ENCODE results near the gene ABCB8.

The ABCB8 gene

DNA sequence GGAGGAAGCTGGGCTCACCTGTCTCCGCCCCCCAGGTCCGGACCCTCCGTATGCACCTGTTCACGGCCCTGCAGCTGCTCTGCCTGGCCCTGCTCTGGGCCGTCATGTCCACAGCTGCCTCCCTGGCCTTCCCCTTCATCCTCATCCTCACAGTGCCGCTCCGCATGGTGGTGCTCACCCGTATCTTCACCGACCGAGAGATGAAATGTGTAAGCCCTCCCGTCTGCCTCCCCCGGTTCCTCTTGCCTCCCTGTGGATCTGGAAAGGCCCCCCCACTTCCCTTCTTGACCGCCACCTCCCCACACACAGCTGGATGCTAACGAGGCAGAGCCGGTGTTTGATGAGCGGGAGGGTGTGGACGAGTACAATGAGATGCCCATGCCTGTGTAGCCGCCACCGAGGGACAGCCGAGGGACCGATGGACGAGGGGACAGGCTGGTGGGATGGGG lies 47.8 kb downstream of the ABCB8 start:
- DNase-seq, result no peak

DNA sequence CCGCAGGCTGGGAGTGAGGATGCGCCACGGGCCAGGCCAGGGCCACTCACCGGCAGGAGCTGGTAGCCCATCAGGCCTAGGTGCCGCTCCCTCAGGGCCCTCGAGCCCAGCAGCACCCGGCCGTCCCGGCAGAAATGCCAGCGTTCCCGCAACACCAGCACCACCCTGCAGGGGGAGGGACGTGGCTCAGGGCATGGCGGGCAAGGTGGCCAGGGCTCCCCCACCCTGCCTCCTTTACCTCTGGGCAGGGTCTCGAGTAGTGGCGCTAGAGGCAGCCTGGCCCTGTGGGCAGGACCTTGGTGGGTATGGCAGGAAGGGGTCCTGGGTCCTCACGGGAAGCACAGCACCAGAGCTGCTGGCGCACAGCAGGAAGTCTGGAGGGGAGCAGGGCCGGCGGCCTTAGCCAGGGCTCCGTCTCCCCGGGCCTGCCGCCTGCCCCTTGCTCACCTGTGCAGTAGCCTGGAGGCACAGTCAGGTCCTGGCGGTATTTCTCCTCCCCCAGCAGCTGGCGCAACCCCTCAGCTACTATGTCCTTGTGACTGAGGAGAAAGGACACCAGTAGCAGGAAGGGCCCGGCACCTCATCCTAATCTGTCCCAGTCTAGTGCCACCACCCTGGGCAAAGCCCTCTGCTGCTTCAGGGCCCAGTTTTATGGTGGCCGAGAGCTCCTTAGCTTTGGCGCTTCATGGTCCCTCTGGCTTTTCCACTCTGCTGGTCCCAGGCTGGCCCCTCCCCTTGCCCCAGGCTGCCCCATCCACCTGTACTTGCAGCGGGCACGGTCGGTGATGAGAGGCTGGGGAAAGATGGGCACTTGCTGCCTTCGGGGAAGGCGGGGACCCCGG lies 48.8 kb downstream of the ABCB8 start:
- no peak for DNase-seq

DNA sequence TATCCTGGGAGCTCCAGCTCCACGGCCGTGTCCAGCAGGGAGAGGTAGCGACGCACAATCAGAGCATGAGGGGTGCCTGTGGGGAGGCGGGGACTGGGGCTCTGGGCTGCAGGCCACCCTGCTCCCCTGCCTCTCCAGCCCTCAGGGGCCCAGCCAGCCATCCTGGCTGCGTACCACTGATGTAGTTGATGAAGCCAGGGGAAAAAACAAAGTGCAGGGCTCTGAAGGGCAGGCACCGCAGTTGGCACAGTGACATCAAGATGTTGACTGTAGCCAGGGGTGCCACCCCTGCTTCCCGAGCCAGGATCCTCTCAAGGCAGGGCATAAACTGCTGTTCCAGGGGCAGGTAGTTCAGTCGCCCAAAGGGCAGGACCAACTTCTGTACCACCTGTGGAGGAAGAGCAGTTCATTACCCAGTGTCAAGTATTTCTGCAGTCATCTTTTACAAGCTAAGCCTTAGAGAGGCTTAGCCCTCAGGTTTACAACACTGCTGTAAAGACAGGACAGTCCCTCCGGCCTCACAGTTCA lies 49.5 kb downstream of the ABCB8 start:
- no peak for DNase-seq

DNA sequence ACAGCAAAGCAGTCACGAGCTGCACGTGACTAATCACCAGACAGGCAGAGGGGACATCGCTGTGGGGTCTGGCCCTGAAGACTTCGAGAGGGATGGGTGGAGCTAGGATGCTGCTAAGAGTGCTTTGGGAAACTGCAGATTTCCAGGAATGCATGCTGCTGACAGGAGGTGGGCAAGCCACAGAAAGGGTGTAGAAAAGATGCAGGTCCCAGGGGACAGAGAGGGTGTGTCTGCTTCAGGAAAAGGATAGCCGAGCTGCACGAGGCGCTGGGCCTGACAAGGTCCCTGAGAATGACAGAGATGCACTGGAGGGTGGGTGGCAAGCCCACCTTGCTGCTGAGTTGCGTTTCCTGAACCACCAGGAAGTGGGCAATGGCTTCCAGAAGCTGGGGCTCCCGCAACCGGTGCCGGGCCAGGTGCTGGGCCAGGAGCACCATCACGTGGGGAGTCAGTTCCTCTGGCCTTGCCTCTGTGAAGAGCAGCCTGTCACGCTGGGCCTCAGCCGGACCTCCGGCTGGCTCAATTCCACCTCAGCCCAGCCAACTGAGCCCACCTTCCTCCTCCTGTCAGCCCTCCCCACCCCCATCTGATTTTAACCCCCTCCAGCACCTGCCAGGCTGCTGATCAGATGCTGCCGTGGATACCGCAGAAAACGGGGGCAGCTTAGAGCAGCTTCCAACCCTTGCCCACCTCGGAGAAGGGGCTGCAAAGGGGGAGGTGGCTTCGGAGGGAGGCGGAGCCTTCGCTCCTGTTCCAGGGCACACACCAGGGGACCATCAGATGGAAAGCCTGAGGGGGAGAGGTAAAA lies 50.2 kb downstream of the ABCB8 start:
- no peak for DNase-seq

DNA sequence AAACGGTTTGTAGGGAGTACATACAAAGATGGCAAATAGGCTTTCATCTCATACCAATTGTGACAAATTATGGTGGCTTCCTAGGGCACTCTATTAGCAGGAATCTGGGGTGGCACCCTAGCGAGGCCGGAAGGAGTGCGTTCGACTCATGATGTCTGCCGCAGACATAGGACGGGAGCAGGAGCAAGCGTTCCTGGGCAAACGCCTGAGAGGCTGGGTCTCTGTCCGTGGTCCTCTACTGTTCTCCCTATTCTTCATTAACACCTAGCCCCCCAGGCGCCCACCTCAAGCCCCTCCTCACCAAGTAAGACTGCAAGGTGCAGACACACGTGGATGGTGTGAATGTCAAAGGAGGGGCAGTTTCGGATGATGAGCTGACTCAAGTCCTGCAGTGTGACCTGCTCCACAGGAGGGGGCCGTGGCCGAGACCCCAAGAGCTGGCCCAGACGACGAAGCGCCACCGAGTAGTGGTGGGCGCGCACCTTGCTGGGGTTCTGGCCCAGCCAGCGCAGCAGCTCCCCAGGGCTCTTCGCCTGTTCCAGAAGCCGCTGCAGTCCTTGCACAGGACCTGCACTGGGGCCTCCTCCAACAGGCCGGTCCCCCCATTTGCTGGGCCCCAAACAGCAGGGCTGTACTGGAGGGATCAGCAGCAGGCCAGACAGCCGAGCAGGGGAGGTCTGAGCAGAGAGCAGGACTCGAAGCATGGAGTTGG lies 51.1 kb downstream of the ABCB8 start:
- no peak for DNase-seq

DNA sequence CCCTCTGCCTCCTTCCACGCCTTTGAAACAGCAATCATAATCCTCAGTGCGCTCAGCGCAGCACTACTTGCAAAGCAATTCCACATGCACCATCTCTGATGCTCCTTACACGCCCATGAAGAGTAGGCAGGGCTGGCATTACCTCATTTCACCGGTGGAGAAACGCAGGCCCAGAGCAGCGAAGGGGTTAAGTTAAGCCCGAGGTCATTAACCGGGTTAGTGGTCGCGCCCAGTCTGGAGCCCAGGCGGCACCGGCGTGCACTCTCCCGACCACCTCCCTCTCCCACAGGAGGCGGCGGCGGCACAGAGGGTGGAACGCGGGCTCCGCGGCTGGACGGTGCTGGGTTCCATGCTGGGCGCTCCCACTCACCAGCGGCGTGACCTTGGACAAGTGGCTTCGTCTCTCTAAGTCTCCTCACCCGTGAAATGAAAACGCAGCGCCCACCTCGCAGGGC lies 51.8 kb downstream of the ABCB8 start:
- DNase-seq, result no peak

DNA sequence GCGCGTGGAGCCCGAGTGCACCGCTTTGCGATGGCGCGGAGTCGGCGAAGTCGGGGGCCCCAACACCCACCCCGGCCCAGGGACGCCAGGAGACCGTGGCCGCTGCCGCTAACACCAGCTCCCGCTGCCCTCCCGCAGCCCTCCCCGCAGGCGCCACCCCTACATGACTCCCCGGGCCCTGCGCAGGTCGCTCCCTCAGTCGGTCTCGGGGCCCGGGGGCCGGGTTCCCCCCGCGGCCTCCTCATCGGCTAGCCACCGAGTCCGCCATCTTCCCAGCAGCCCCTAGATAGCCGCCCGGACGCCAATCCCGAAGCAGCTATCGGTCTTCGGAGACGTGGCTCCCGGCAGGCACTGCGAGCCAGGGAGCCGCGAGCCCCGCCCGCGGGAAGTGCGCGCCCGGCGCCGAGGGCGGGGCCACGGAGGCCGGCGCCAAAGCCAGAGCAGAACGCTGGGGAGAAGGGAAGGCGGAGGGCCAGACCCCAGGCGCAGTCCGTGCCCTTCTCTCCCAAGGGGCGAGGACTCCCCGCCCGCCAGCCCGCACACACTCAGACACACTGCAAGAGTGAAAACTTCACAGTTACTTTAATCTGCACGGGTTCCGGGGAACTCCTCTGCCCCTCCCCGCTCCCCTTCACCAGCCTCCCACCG lies 52.4 kb downstream of the ABCB8 start, which contains the start of gene FASTK:
FASTK (minus strand) TSS at position 288 of the 648 bp plus-strand sequence; CDS start at position 245, 43 bp downstream.
- peak; percentile 78 for DNase-seq

DNA sequence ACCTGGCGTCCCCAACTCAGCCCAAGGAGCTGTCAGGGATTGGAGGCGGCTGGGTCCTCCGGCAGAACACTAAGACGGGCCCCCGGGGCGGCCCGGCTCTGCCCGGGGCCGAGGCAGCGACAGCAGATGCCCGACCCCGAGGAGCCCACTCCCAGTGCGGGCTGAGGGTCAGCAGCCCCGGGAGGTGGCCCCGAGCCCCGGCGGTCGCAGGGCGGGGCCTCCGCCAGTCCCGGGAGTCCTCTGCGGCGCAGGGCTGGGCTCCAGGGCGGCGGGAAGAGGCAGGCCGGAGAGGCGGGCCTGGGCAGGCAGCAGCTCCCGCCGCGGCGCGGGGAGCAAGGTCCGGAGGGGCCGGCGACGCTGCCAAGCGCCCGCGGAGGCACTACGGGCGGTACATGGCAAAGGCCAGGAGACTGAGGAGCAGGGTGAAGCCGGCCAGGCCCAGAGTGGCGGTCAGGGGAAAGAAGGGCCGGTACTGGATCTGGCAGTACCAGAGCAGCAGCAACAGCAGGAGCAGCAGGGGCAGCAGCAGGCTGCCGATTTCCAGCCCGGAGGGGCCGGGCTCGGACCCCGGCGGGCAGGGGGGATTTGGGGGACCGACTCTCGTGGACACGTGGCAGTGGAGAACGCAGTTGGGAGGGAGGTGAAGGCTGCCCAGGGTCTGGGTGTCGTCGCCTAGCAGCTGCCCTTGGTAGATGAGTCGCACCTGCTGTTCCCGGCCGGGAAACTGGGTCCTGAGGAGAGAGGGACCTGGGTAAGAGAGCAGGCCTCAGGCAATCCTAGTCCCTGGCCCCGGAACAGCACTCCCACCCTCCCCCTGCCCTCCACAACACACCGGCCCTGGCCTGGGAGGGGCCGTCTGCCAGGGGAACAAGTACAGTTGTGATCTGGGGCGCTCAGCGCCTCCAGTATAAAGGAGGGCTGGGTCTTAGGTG lies 53.2 kb downstream of the ABCB8 start:
- no peak for DNase-seq

DNA sequence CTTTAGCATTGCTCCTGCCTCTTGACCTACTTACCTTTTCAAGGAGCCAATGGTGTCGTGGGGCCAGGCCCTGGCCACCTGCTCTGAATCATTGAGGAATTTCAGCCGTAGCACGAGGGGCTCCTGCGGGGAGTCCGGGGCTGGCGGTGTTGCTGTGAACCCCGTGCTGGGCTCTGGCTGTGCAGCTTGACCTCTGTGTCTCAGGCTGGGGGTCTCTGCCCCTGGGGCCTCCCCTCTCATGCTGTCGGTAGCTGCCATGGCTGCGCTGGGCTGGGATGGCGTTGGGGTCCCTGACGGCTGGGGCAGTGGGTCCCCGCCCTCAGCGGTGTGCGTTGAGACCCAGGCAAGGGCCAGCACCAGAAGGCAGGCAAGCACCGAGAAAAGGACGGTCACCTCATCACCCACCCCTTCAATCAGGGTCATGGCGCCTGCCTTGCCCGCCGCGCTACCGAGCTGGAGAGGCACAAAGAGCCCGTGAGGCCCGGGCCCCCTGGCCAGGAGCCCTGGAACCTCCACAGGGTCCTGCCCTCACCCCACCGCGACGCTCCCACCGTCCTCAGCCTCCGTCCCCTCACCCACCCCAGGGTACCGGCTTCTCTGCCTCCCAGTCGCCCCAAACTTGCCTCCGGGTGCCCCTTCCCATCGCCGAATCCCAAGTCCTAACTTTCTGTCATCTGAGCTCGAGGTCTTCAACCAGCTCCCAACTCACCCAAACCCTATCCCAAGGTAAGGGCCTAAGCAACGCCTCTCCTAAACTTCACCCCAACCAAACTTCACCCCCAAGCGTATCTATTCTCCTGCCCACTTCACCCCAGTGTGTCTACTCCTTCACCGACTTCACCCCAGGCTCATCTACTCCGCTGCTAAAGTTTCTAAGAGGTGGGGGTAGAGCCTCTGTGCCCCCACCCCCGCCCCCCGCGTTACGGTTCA lies 54.2 kb downstream of the ABCB8 start:
- no peak for DNase-seq

DNA sequence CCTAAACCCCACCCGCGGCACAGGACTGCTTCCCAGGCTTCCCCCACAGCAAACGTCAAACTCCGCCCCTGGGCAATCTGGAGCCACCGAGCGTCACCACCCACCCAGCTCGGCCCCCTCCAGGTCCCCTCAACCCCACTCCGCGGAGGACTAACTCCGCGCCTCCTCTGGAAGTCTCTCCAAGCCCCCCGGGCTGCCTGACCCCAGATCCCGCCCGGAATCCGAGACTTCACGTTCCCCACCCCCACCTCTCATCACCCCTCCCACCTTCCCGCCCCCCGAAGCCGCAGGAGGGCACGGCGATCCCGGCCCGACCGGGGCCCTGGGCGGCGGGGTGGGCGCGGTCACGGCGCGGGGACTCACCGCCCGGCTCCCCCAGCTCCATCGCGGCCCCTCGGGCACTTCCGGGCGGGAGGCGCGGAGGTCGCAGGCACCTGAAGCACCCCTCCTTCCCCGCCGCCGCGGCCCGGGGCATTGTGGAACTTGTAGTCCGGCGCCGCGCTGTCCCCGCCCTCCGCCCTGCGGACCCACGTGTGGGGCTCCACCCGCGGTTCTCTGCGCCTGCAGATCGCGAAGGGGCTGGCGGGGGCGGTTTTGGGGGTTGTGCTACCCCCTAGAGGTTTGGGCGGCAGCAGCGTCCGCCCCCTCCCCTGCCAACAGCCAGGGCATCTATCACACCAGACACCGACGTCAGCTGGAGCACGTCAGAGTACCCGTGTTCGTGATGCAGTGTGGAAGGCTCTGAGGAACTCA lies 55.0 kb downstream of the ABCB8 start, which contains the start of gene TMUB1:
TMUB1 (minus strand) TSS at position 423 of the 753 bp plus-strand sequence. CDS start 930 bp downstream, outside the sequence.
- peak; percentile 82 for DNase-seq

DNA sequence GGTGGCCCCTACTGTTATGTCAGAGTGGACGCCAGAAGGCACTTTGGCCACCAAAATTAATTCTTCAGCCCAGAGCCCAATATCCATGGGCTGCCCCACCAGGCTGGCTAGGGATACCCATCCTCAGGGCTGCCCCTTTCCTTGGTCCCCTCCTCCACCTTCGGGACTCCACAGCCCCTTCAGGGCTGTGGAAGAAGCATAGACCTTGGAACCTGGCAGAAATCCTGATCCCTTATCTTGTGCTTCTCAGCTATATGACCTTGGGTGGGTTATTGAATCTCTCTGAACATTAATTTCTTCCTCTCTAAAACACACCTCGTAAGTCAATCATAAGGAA lies 55.5 kb downstream of the ABCB8 start:
- DNase-seq, result no peak

DNA sequence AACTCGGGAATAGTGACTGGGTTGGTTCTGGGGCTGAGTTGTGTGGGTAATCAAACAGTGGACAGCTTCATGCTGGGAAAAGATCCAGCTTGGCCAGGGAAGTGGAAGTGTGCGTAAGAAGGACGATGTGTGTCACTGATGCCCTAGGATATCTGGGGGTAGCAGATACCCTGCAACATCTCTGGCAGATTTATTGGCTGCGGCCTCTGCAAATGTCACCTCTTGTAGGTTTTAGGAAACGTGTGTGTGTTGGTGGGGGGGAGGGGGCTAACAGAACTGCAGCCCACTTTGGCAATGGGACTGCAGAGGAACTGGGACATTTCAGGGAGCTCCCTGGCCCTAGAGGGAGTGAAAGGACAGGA lies 57.1 kb downstream of the ABCB8 start:
- DNase-seq, result no peak

DNA sequence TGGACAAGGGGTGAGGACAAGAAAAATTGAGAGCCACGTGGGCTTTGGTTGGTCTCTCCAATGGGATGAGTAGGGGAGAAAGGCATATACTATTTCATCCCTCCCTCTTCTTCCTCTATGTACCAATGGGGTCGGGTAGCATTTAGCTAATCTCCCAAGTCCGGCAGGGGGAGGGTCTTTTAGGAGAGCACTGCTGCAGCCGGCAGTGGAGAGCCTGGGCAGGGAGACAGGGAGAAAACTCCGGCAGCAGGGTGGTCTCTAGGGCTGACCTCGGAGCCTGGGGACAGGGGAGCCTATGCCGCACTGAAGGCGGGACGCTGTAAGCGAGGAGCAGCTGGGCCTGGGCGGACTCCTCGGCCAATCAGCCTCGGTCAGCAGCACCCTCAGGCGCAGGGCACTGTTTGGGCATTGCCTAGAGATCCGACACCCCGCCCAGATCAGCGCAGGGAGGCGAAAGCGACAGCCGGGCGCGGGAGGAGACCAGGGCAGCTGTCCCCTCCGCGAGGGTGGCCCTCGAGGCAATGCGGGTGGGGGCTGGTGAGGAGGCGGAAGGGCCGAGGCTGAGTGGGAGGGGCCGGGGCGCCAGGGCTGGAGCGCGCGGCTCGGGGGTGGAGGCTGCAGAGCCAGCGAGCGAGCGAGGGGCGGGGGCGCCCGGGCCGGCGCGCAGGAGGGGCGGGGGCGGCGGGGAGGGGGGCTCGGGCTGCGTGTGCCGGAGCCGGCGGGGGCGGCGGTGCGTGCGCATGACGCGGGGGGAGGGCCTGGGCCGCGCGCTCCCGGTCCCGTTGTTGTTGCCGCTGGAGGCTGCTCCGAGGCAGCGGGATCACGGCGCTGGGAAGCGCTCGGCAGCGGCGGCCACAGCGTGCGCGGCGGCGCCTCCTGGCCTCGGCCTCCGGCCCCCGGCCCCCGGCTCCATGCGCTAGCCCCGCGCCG lies 57.7 kb downstream of the ABCB8 start, which contains the start of gene AGAP3:
AGAP3 (plus strand) TSS at position 785 of the 930 bp plus-strand sequence. CDS start 267 bp downstream, outside the sequence.
- peak; percentile 31 for DNase-seq

DNA sequence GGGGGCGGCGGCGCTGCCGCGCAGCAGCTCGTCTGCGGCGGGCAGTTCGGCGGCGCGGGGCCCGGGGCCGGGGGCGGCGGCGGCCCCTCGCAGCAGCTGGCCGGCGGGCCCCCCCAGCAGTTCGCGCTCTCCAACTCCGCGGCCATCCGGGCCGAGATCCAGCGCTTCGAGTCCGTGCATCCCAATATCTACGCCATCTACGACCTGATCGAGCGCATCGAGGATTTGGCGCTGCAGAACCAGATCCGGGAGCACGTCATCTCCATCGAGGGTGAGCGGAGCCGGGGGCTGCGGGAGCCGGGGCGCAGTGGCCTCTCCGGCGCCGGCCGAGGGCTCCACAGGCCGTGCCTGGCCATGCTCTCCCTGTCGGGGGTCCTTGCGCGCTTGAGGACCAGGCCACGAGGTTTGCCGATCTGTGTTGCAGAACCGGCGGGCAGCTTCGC lies 58.6 kb downstream of the ABCB8 start:
- DNase-seq, result no peak

DNA sequence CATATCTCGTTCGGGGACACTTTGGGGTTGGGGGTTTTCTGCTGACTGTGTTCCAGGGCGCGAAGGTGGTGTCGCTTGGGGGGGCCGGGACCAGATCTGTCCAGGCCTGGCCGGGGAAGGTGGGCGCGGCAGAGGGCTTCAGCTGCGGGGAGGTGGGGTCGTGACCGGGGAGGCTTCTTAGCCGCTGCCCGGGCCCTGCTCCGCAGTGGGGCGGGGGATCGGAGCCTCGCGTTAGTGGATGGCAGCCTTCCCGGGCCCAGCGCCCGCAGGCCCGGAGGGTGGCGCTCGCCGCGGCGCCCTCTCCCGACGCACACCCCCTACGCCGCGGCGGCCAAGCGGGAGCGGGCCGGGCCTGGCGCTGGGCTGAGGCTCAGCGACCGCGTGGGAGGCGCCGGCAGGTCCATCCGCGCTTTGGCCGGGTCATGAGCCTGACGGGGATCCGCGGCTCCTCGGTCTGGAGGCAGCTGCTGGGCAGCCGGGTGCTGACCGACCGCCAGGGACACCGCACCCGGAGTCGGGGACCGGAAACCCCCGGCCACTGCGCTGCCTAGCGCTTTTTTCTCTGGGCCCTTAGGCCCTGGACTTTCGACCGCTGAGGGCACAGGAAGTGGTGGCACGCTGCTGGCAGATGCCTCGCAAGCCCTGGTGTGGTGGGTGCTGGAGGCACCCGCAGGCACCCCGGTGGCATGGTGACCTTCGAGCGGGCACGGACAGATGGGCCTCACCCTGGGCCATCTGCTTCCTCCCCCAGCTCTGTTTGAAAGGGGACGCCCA lies 59.2 kb downstream of the ABCB8 start:
- DNase-seq, result no peak

DNA sequence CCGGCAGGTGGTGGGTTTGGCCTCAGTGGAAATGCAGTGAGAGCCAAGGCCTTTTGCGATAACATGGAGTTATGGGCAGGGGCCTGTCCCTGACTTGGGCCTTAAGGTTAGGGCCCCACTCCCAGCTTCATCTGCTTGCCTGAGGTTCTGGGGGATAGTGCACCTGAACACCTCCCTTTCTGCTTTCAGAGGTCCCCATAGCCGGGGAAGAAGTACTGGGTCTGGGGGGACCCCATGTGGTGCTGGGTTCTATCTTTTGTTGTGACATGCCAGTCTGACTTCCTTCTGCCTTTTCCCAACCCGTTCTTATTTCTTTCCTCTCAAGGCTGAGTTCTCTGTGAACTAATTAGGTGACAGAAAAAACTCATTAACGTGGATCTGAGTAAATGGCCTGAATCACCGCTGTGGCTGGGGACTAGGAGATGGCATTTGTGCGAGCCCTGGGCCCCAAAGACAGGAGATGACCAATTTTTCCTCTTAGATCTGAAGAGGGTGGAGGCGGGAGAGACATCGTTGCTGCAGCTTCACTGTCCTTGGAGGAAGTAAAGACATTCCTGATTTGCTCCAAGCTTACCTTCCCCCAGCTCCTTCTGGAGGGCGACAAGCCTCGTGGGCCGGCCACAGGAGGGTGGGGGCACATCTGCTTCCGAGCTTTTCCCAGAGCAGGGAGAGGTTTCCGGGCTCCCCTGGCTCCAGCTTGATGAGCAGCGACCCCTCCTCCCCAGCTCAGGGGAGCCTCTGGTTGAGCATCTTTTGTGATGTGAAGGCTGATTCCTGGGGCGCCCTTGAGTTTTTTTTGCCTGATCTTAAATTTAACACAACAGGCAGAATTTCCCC lies 60.0 kb downstream of the ABCB8 start:
- DNase-seq, result no peak

Measured in effector CD8-positive, alpha-beta T cell (primary cell).